Spinal cord (tissue), 10 donors: ENCODE data around the gene SFRP5. TPM values are rescaled to one million over a fixed set of nuclear protein-coding genes. Genes with fewer than 3 reads are reported as not detected.

Experiments used
- DNase-seq, 6 donors: peaks; one replicate each; pipeline versions ENCODE4 v3.0.0 to v3.0.0-alpha.2; 2013 to 2015; ENCODE audit warnings: low spot score in 6 of 6, low read depth in 4 of 6
- H3K27ac ChIP-seq: one replicate; pipeline ENCODE4 v1.5.1; 2013; ENCODE audit warnings: low read depth, low read length, control low read depth
- H3K27me3 ChIP-seq: one replicate; pipeline ENCODE4 v1.6.1; 2013; ENCODE audit warnings: low read length; ENCODE audit not compliant: control insufficient read depth, insufficient read depth
- H3K36me3 ChIP-seq: one replicate; pipeline ENCODE4 v1.6.1; 2013; ENCODE audit warnings: low read length; ENCODE audit not compliant: control insufficient read depth, insufficient read depth
- H3K4me1 ChIP-seq: one replicate; pipeline ENCODE4 v1.6.1; 2013; ENCODE audit warnings: low read length; ENCODE audit not compliant: control insufficient read depth, insufficient read depth
- H3K4me3 ChIP-seq: one replicate; pipeline ENCODE4 v1.5.1; 2013; ENCODE audit warnings: low read depth, low read length, control low read depth
- H3K9me3 ChIP-seq: one replicate; pipeline ENCODE4 v1.6.1; 2013; ENCODE audit warnings: low read length; ENCODE audit not compliant: control insufficient read depth, insufficient read depth
- whole genome bisulfite sequencing: methylation state at CpG from one replicate; pipeline ENCODE4 v1.1.5; 2013; ENCODE audit warnings: missing lambda C conversion rate; ENCODE audit not compliant: insufficient coverage; 5-methylcytosine and 5-hydroxymethylcytosine counted together
- long read RNA-seq, 4 donors: transcript quantifications; one replicate each; lab custom pipeline, GENCODE V29; 2026
- polyA plus RNA-seq, 2 donors: library from polyadenylated mRNA; unstranded; fragments of 120-200 nt; gene quantifications; one replicate each; pipeline ENCODE4 v1.2.1, GENCODE V29; 2013; ENCODE audit not compliant: insufficient read length in 2 of 2
- total RNA-seq, 2 donors: library from RNA; depleted of rRNA in 1 of 2; stranded (reverse); fragments of 120-200 nt in 1 of 2; fragments of >200 nt in 1 of 2; gene quantifications; one replicate each; pipeline versions ENCODE4 v1.2.3 to v1.2.4, GENCODE V29; 2013 to 2014
- donor health status: healthy.

Gene SFRP5, protein sequence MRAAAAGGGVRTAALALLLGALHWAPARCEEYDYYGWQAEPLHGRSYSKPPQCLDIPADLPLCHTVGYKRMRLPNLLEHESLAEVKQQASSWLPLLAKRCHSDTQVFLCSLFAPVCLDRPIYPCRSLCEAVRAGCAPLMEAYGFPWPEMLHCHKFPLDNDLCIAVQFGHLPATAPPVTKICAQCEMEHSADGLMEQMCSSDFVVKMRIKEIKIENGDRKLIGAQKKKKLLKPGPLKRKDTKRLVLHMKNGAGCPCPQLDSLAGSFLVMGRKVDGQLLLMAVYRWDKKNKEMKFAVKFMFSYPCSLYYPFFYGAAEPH
- total RNA-seq = 1 to 10 TPM; 6.7 to 9.6 TPM
- polyA plus RNA-seq = 1 to 10 TPM; 4.1 to 4.3 TPM
- long read RNA-seq, donor 1, partial matches to known transcripts = 0 of 3 reads
- long read RNA-seq, donor 1, other reads (novel, unspliced or antisense) = 0 of 3 reads
- long read RNA-seq, donor 2 = 0 reads
- long read RNA-seq, donor 3, partial matches to known transcripts = 0 of 2 reads
- long read RNA-seq, donor 3, other reads (novel, unspliced or antisense) = 0 of 2 reads
- long read RNA-seq, donor 4, transcript SFRP5-201 (3 exons, 1,836 nt) = major isoform, 6 of 6 reads
- long read RNA-seq, donor 4, partial matches to known transcripts = 0 of 6 reads
- long read RNA-seq, donor 4, other reads (novel, unspliced or antisense) = 0 of 6 reads

DNA sequence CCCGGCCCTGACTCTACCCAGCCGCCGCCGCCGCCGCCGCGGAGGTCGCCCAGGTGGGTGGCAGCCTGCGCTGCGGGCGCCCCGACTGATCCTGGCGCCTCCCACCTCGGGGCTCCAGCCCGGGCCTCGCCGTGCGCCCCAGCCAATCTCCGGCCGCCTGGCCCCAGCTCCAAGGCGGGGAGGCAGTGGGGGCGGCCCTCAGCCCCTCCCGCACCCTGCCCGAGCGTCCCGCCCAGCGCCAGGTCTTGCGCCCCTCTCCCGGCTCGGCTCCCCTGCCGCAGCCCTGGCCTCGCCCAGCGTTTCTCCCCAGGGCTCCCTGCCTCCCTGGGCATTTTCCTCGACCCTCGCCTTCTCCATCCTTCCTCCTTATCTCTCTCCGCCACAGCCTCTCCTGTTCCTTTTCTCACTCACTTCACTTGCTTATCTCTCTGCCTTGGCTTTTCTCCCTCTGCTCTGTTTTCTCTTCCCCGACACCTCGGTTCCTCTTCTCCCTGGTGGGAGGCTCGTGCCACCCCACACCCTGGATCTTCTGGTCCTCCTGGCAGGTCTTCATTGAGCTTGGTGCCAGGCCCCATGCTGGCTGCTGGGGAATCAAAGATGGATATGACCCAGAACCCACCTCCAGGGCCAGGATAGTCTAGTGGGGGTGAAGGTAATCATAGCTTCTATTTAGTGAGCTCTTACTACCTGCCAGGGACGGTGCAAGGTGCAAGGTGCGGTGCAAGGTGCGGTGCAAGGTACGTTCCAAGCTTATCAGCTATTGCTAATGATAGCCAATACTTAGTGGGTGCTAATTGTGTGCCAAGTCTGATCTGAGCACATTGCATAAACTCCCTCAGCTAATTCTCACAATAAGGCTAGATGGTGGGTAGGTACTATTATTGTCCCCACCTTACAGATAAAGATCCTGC, at the start of gene SFRP5:
SFRP5 (minus strand) TSS at position 87 of the 911 bp plus-strand sequence. CDS start 166 bp downstream, outside the sequence.
- H3K27ac ChIP-seq = no peak within 1 kb of the TSS
- H3K9me3 ChIP-seq = no peaks in the 10 kb centered on the region
- peak within 1 kb of the TSS; percentile 33 for H3K4me3 ChIP-seq
- H3K27me3 ChIP-seq = peaks cover 35% of the 10 kb centered on the region
- H3K4me1 ChIP-seq = peaks cover 14% of the 10 kb centered on the region
- DNase-seq = peak in 1 of 6 donors; percentile 57
- H3K36me3 ChIP-seq = peaks cover 13% of the 10 kb centered on the region
- WGBS = 7% methylated on average over 42 of the region's 44 CpGs

DNA sequence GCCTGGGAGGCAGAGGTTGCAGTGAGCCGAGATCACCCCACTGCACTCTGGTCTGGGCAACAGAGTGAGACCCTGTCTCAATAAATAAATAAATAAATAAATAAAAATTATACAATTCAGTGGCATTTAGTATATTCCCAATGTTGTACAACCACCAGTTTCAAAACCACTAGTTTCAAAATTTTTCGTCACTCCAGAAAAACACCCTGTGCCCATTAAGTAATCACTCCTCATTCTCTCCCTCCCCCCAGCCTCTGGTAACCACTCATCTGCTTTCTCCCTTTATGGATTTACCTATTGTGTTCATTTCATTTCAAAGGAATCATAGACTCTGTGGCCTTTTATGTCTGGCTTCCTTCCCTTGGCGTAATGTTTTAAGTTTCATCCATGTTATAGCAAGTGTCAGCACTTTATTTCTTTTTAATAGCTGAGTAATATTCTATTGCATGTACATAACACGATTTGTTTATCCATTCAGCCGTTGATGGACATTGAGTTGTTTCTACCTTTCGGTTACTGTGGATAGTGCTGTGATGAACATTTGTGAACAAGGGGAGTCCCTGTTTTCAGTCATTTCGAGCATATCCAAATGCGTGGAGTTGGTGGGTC, 48.4 kb upstream of the SFRP5 start:
- Histone ChIP-seq H3K36me3 (no peaks in the 10 kb centered on the region), H3K9me3 (no peaks in the 10 kb centered on the region), H3K4me3 (no peak overlapping the region), H3K27ac (no peak overlapping the region), H3K4me1 (peaks cover 17% of the 10 kb centered on the region), H3K27me3 (no peaks in the 10 kb centered on the region)
- WGBS = 88% methylated on average over 5 of the region's 8 CpGs
- no peak for DNase-seq

DNA sequence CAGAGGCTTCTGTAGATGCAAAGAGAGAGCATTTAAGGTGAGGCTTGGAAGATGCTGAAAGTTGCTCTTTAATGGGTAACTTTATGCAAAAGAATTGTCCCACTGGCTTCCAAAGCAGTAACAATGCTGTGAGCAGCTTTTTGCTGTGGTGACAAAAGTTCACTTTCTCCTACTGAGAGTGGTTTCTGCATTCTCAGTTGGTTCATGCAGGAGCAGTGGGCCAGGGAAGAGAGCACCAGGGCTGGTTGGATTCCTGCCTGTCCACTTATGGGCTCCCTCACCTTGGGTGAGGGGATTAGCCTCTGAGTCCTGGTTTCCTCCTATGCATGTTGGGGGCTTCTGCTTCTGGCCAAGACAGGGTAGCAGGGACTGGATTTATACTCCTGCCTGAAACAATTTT, 46.8 kb upstream of the SFRP5 start:
- no peaks in the 10 kb centered on the region for H3K27me3 ChIP-seq
- no peak overlapping the region for H3K27ac ChIP-seq
- peaks cover 13% of the 10 kb centered on the region for H3K4me1 ChIP-seq
- no peaks in the 10 kb centered on the region for H3K9me3 ChIP-seq
- DNase-seq = no peak
- no peaks in the 10 kb centered on the region for H3K36me3 ChIP-seq
- H3K4me3 ChIP-seq = no peak overlapping the region

DNA sequence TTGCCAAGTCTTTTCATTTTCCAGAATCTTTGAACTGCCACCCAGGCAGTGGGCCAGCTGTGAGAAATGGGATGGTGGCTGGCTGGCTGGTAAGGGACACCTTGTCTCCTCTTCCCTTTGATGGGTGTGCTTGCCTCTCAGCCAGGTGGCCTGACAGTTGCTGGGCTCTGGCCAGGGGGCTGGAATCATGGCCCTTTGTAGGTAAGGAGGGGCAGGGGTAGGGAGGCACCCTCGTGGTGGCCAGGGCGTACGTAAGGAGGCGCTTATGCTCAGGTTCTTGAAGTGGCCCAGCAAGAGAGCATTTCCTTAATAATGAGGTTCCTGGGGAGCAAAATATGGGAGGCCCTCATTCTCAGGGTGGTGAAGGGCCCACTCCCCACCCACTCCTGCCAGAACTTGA, 44.8 kb upstream of the SFRP5 start:
- no peak overlapping the region for H3K4me3 ChIP-seq
- 72% methylated on average over 4 of the region's 4 CpGs for WGBS

DNA sequence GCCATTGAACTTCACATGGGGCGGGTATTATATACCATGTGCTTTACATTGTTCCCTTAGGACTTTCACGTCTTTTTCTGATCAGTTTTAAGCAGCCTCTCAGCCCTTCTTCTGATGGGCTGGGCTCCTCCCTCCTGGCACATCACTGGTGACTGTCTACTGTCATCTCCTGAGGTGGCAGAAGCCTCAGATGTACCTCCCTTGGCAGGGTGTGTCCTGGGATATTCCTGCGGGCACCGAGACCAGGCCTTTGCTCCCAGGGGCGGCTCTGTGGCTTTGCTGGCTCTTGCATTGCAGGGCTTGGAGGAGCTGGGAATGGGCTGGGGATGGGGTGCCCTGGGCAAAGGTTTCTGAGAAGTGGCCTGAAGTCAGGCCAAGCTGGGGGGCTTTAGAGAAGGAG, 43.2 kb upstream of the SFRP5 start:
- Histone ChIP-seq H3K27ac (no peak overlapping the region), H3K4me3 (no peak overlapping the region), H3K9me3 (no peaks in the 10 kb centered on the region), H3K4me1 (no peaks in the 10 kb centered on the region), H3K36me3 (no peaks in the 10 kb centered on the region), H3K27me3 (no peaks in the 10 kb centered on the region)
- WGBS = 90% methylated on average over 4 of the region's 5 CpGs
- DNase-seq = no peak

More for the DNA sequence above, 44.8 kb upstream of the SFRP5 start:
- DNase-seq = no peak
- H3K27me3 ChIP-seq = no peaks in the 10 kb centered on the region
- H3K9me3 ChIP-seq = no peaks in the 10 kb centered on the region
- H3K36me3 ChIP-seq = no peaks in the 10 kb centered on the region
- peaks cover 4% of the 10 kb centered on the region for H3K4me1 ChIP-seq
- no peak overlapping the region for H3K27ac ChIP-seq

DNA sequence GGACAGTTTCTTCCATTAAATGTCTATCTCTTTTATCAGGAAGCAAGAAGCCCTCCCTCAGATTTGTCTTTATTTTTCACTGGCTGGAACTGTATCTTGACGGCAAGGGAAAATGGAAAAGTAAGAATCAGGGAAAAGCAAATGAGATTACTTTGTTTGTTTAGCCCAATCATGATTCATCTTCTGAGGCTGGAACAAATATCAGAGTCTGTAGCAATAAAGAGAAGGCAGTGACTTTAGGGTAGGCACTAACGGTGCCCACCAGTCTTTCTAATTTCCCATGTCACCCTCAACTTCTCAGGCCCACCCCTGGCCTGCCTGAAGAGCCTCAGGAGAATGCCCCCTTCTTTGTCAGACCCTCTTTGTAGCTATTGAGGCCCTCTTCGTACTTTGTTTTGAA, 41.5 kb upstream of the SFRP5 start:
- DNase-seq = no peak
- Histone ChIP-seq H3K27me3 (no peaks in the 10 kb centered on the region), H3K4me1 (no peaks in the 10 kb centered on the region), H3K36me3 (no peaks in the 10 kb centered on the region), H3K4me3 (no peak overlapping the region), H3K9me3 (no peaks in the 10 kb centered on the region), H3K27ac (no peak overlapping the region)
- 80% methylated on average over 1 of the region's 3 CpGs for WGBS

DNA sequence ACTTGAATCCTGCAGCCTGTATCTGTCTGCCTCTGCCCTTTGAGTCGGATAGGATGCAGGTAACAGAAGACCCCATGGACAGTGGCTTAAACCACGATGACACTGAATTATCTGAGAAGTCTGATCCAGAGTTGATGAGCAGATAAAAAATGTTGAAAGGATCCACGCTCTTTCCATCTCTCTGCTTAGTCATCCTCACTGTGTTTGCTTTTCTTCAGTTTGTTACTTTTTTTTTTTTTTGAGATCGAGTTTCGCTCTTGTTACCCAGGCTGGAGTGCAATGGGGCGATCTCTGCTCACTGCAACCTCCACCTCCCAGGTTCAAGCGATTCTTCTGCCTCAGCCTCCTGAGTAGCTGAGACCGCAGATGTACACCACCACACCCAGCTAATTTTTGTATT, 40.9 kb upstream of the SFRP5 start:
- H3K27me3 ChIP-seq = no peaks in the 10 kb centered on the region
- H3K9me3 ChIP-seq = no peaks in the 10 kb centered on the region
- 80% methylated on average over 1 of the region's 8 CpGs for WGBS
- no peaks in the 10 kb centered on the region for H3K4me1 ChIP-seq
- no peak for DNase-seq
- H3K4me3 ChIP-seq = no peak overlapping the region
- H3K36me3 ChIP-seq = no peaks in the 10 kb centered on the region
- H3K27ac ChIP-seq = no peak overlapping the region

DNA sequence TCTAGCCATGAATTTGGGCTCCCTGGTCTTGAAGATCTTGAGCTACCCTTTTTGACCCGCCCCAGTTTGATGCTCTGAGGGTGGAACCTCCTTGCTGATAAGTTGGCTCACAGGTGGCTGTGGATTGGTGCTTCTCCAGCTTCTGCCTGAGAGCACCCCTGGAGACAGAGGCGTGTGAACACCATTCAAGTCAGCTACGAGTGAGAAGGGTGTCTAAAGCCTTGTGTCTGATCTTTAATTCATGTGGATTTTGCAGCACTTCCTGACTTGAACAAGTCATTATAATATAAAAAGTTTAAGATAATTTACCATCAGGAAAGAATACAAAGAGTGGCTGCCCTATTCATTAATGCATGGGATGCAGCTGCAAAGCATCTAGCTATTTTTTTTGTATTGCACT, 40.2 kb upstream of the SFRP5 start:
- Histone ChIP-seq H3K4me1 (no peaks in the 10 kb centered on the region), H3K27ac (no peak overlapping the region), H3K4me3 (no peak overlapping the region), H3K9me3 (no peaks in the 10 kb centered on the region), H3K36me3 (no peaks in the 10 kb centered on the region), H3K27me3 (no peaks in the 10 kb centered on the region)
- DNase-seq = no peak
- no CpG with 5 or more reads among the region's 3 CpGs for whole genome bisulfite sequencing

DNA sequence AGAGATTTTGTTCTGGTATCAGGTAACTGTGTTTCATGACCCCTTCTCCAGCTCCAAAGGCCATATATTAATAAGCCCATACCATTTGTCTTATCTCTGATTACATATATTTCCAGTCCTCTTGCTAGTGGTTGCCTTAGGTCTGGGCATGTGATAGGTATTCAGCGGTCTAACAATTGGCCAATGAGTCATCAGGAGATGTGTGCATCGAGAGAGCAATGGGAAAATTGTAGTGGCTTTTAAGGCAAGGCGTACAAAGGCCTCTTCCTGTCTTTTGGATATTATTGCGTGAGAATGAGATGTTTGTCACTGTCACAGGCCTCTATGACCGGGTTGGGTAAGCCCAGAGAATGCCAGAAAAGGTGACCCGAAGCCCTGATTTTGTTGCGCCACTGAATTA, 38.6 kb upstream of the SFRP5 start:
- no peaks in the 10 kb centered on the region for H3K9me3 ChIP-seq
- no peak overlapping the region for H3K27ac ChIP-seq
- 93% methylated on average over 4 of the region's 7 CpGs for WGBS
- no peak for DNase-seq
- no peaks in the 10 kb centered on the region for H3K27me3 ChIP-seq
- H3K4me1 ChIP-seq = peaks cover 6% of the 10 kb centered on the region
- H3K4me3 ChIP-seq = no peak overlapping the region
- H3K36me3 ChIP-seq = no peaks in the 10 kb centered on the region
